Measurements from ENCODE around the gene MMP21.

Gene MMP21

DNA sequence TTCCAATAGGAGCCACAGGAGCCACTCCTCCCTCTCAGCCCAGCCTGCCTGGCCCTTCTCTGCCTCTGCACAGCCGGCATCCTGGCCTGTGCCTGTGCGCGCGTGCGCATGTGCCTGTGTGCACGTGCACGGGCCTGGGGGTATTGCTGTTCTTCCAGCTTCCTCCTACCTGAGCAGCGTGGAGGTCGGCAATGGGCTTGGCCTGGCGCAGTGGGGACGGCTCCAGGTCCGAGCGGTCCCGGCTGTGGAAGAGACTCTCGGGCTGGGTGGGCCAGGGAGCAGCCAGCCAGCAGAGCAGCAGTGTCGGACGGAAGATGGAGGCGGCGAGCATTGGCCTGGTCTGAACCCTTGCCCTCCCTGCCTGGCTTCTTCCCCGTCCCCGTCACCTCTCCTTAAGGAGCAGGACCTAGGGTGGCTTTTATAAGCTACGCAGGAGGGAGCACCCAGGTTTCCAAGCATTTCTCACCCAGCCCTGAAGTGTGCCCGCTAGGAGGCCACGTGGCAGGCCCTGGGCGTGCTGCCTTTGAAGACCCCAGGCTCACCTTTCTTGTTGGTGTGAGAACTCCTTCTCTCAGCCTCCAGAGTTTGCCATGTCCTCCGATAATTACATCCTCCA, at the start of gene MMP21:
TSS of gene MMP21 (minus strand) at position 331 of the 616 bp plus-strand sequence. CDS start at position 331, 0 bp downstream.
- DNase-seq: no peak

- DNase-seq: no peak
Measured at GRCh38 chr10:125824736-125825135, 49.1 kb upstream of the MMP21 start.

DNA sequence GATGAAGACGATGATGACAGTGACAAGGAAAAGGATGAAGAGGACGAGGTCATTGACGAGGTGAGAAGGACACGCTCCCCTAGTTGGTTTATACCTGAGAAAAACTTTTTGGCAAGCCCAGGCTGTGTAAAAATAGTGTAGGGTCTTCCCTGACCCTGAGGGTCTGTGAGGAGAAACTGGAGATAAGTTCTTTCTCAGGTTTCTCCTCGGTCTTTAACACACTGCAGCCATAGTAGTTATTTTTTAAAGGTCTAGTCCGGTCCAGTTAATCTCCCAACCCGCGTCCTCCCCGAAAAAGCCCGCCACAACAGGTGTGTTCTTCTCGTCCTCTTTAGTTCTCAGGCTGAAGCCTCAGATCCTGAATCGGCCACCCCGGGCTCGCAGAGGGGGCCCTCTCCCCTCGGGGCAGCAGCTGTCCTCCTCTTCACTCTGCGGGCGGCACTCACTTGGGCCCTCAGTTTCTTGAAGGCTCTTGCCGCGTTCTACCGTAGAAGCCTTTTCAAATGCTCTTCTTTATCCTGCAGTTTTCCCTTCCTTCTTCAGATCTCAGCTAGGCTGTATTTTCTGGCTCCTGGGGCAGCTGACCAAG, 48.1 kb upstream of the MMP21 start:
- DNase-seq: no peak

DNA sequence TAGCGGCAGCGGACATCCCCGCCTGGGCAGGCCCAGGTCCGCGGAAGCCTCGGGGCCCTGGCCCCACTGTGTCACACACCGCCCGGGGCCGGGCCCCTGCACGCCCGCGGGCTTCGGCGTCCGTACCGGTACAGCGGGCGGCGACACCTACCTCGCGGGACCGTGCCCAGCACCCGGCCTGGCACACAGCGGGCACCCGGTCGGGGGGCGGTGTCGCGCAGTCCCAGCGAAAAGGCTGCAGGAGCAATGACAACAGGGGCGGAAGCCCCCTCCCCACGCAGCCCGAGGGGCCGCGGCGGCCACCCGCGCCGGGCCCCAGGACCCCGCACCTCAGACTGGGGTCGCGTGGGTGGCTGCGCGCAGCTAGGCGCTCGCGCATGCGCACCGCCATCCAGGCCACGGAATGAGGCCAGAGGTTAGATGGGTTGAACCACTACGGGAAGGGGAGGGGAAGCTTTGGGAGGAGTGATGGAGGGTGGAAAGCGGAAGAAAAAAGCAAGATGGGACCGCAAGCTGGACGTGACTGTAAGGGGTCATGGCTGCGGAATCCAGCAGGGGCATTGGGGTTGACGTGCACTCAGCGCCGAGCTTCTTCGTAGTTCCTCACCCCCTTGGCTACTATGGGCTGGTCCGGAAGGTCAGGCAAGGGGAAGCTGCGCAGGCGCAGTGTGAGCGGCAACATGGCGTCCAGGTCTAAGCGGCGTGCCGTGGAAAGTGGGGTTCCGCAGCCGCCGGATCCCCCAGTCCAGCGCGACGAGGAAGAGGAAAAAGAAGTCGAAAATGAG, 47.4 kb upstream of the MMP21 start, which contains the start of the genes BCCIP and UROS:
TSS of gene BCCIP (plus strand) at position 669 of the 785 bp plus-strand sequence. CDS start at position 681, 12 bp downstream.
TSS of gene UROS (minus strand) at position 381 of the 785 bp plus-strand sequence. CDS start 6,759 bp downstream, outside the sequence.
- DNase-seq: peak; percentile 57 to 99 (median 85)

DNA sequence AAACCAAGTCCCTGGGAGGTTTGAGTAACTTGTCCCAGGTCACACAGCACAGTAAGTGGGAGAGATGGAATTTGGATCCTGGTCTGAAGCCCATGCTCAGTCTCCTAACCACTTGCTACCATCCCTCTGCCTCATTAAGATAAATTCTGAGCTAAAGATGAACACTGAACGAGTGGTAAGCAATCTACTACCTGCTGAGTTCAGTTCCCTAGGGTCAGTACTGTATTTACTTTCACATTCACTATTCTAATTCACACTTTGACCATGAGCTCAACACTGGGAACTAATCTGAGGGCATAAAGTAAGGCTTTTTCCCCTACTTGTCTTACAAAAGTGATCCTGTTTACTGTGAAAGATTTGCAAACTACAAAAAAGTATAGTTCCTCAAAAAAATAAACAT, 45.1 kb upstream of the MMP21 start:
- DNase-seq: no peak

DNA sequence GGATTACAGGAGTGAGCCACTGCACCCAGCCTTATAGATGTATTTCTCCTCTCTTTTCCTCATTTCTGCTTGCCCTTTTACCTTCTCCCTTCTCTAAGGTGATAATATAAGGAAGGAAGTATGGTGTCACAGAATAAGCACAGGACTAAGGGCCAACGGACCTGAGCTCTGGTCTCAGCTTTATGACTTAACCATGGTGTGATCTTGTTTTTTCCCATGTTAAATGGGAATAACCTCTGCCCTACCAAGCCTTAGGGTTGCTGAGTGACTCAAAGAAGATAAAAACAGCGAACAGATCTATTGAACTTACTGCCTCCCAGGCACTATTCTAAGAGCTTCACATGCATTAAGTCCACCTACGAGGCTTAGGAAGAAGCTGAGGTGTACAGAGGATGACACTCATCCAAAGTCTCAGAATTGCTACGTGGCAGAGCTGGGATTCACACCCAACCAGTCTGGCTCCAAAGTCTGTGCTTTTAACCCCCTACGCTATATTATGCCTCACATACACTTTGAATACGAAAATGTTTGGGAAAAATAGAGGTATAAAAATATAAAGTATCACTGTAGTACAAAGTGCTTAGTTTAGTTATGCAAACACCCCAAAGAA, 41.8 kb upstream of the MMP21 start:
- DNase-seq: peak in 1 of 51 donors; percentile 6

GRCh38 chr10:125816548-125816947, 40.9 kb upstream of the MMP21 start:
- DNase-seq: no peak

GRCh38 chr10:125815764-125816163, 40.1 kb upstream of the MMP21 start:
- no peak for DNase-seq

- DNase-seq: no peak
Measured at GRCh38 chr10:125812128-125812750, 36.6 kb upstream of the MMP21 start.

DNA sequence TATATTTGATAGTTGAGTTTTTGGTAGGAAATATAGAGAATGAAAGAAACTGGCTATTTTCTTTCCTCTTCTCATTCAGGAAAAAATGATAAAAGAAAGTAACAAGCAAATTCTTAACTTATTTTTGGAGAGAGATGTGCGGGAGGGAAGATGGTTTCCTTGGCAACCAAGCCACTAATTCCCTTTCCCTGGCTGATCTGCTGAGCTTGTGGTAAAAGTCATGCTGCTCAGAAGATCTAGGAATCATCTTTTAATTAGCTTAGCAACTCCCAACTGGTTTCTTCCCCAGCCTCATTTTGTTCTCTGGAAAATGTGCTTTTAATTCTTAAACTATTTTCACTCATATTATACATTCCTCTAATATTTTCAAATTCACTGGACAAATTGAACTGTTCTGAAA, 35.6 kb upstream of the MMP21 start:
- peak in 1 of 51 donors; percentile 31 for DNase-seq

- DNase-seq: no peak
Measured at GRCh38 chr10:125808047-125808446, 32.4 kb upstream of the MMP21 start.

DNA sequence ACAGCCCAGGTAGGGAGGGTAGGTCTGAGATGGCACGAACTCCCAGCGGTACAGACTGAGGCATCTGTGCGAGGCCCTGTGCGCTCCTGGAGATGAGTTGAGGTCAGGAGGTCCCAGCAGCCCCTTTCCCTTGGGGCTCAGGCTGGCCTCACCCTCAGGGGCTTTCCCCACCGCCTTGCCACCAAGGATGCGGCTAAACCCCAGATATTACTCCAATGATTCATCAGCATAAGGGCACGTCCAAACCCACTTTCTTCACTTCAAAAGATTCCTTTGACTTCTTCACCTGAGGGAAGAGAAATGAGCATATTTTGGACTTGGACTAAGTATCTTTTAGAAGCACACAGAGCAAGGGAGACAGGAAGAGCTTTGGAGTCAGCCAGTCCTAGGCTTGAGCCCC, 27.1 kb upstream of the MMP21 start:
- no peak for DNase-seq

GRCh38 chr10:125802131-125802530, 26.5 kb upstream of the MMP21 start:
- no peak for DNase-seq

- DNase-seq: no peak
Measured at GRCh38 chr10:125801574-125801973, 26.0 kb upstream of the MMP21 start.

- no peak for DNase-seq
Measured at GRCh38 chr10:125799451-125800182, 24.0 kb upstream of the MMP21 start.

GRCh38 chr10:125797994-125798662, 22.5 kb upstream of the MMP21 start:
- peak in 1 of 51 donors; percentile 9 for DNase-seq

DNA sequence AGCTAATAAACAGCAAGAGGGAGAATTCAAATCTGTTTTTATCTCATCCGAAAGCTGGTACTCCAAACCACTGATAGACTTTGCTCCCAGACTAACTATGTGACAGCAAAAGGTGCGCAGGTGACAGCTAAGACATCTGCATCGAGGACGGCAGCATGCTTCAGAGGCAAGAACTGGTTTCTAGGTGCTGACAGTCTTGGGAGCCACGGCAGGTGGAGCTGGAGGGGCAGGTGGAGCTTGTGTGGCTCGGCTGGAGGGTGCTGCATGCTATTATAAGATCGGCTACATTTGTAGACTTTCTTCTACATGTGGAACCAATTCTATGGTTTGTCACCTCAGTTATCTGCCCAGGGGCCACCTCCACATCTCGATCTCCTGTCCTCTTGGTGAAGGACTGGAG, 21.8 kb upstream of the MMP21 start:
- no peak for DNase-seq

DNA sequence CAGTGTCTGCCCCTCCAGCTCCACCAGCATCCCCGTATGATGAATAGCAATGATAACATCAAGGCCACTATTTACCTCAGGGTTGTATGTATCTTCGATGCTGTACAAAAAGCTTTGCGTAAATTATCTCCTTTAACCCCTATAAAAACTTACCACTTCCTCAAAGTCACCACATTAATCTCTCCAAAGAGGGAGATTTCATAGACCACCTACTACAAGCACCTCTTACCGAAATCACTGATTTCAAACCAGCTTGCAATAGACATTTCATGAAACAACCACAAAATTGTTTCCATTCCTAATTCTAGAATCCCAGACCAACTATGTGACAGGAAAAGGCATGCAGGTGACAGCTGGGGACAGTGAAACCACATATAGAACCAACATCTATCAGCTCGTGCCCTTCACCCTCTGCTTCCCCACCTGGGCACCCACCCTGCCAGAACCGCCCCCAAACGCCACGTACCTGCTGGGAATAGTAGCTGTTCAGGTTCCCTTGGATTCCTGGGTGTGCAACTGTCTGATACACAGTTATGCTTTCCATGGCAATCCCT, 20.1 kb upstream of the MMP21 start:
- DNase-seq: no peak

- DNase-seq: peak in 48 of 51 donors; percentile 7 to 91 (median 68)
Measured at GRCh38 chr10:125795128-125795527, 19.5 kb upstream of the MMP21 start.
